Heart left ventricle (tissue), 16 donors: Measurements from ENCODE around the gene MAPK8IP2. TPM values are rescaled to one million over a fixed set of nuclear protein-coding genes. Genes with fewer than 3 reads are reported as not detected.

ENCODE experiments used
- ATAC-seq, 4 donors: fragments of 200-7000 bp; cut with Tn5 transposase; one replicate each; pipeline ENCODE4 v1.9.1; 2020 to 2022; ENCODE audit warnings: moderate library complexity in 4 of 4, mild to moderate bottlenecking in 3 of 4, moderate number of reproducible peaks in 1 of 4
- DNase-seq, 5 donors: peaks; one replicate each; pipeline ENCODE4 v3.0.0-alpha.2; 2020
- H3K27ac ChIP-seq, 12 donors: fragments of 200-600 bp; sonication (generic) in 4 of 12; one replicate each; pipeline versions ENCODE4 v1.5.0 to v1.8.0; 2016 to 2022; ENCODE audit warnings: mild to moderate bottlenecking in 2 of 12
- H3K27me3 ChIP-seq, 9 donors: fragments of 200-600 bp; sonication (generic) in 2 of 9; one replicate each; pipeline versions ENCODE4 v1.5.1 to v1.8.0; 2016 to 2022; ENCODE audit warnings: mild to moderate bottlenecking in 3 of 9
- H3K36me3 ChIP-seq, 9 donors: fragments of 200-600 bp; sonication (generic) in 2 of 9; one replicate each; pipeline versions ENCODE4 v1.5.0 to v1.8.0; 2018 to 2022; ENCODE audit warnings: mild to moderate bottlenecking in 2 of 9
- H3K4me1 ChIP-seq, 12 donors: fragments of 200-600 bp; sonication (generic) in 4 of 12; one replicate each; pipeline versions ENCODE4 v1.5.0 to v1.8.0; 2016 to 2022; ENCODE audit warnings: mild to moderate bottlenecking in 3 of 12
- H3K4me3 ChIP-seq, 12 donors: fragments of 200-600 bp; sonication (generic) in 4 of 12; one replicate each; pipeline versions ENCODE4 v1.5.0 to v1.8.0; 2017 to 2022; ENCODE audit warnings: mild to moderate bottlenecking in 9 of 12, moderate library complexity in 4 of 12
- H3K9me3 ChIP-seq, 12 donors: fragments of 200-600 bp; sonication (generic) in 4 of 12; one replicate each; pipeline versions ENCODE4 v1.5.0 to v1.8.0; 2016 to 2022; ENCODE audit warnings: mild to moderate bottlenecking in 1 of 12
- CTCF ChIP-seq, 12 donors: fragments of 200-600 bp; sonication (generic) in 4 of 12; IDR thresholded peaks; one replicate each; pipeline versions ENCODE4 v1.5.0 to v1.8.0; 2018 to 2022; ENCODE audit warnings: antibody characterized with exemption in 12 of 12, mild to moderate bottlenecking in 5 of 12
- POLR2A ChIP-seq, 2 donors: fragments of 450-650 bp; IDR thresholded peaks; one replicate each; pipeline ENCODE4 v1.6.1; 2017; ENCODE audit warnings: antibody characterized with exemption in 2 of 2, mild to moderate bottlenecking in 2 of 2, moderate library complexity in 2 of 2
- WGBS, 4 donors: extraction: QIAGEN DNeasy Blood & Tissue Kit in 2 of 4; methylation state at CpG; one replicate each; pipeline versions ENCODE4 v1.1.5 to v1.1.7; 2013 to 2018; 5-methylcytosine and 5-hydroxymethylcytosine counted together
- intact Hi-C, 10 donors: fragments of 100-400 bp; cut with DNase I; formaldehyde crosslinking; loops; one replicate each; pipeline versions ENCODE4 v1.11.1 to v1.14.2; 2022
- polyA plus RNA-seq, 2 donors: library from polyadenylated mRNA; stranded (reverse); fragments of 200-250 nt; gene quantifications; one replicate each; pipeline ENCODE4 v1.2.3, GENCODE V29; 2013
- total RNA-seq, 9 donors: library from RNA; depleted of rRNA in 2 of 9; stranded (reverse); fragments of >200 nt in 2 of 9; fragmentation: NEBNext Ultra II Directional in 3 of 9; extraction: Animal tissue kit (Norgen Biotek cat#: 25700) in 3 of 9; gene quantifications; one replicate each; pipeline versions ENCODE4 v1.1.0 to v1.2.4, GENCODE V29; 2016 to 2023
- donor health status: ischemic (EF 13 %, LVEDD 7.1; RV severe dilation, severe dysfunction).
- donor health status: healthy with polysubstance abuse.
- donor health status: DM: no; HTN: yes; CAD: no.
- donor health status: DM: no; HTN: no; CAD: no.
- donor health status: ischemic (EF 25% LVEDD 6.9; RV normal size, moderate dysfunction).
- donor health status: ischemic (EF 25% LVEDD 5.7; RV mildly dilated, moderate dysfunction).
- donor health status: healthy.
- donor health status: DM: yes; HTN: yes; CAD: no.
- donor health status: ischemic (EF 35%, LVEDD 5.7; RV mildly dilated, moderate dysfunction).
- donor health status: nonischemic (EF 11% LVEDD 7.7; RV severe dilation, severe dysfunction).
- donor health status: DM: yes; HTN: yes; CAD: no.
- donor health status: PGD.
- donor health status: ischemic (EF 29% LVEDD 5.4; RV normal size, mild dysfunction).
- donor health status: nonischemic (EF 23%, LVEDD 6.1; RV moderate dilation, normal function).

Gene MAPK8IP2
- total and polyA plus RNA-seq, 11 donors: 0.09 to 0.79 (median 0.25) TPM

DNA sequence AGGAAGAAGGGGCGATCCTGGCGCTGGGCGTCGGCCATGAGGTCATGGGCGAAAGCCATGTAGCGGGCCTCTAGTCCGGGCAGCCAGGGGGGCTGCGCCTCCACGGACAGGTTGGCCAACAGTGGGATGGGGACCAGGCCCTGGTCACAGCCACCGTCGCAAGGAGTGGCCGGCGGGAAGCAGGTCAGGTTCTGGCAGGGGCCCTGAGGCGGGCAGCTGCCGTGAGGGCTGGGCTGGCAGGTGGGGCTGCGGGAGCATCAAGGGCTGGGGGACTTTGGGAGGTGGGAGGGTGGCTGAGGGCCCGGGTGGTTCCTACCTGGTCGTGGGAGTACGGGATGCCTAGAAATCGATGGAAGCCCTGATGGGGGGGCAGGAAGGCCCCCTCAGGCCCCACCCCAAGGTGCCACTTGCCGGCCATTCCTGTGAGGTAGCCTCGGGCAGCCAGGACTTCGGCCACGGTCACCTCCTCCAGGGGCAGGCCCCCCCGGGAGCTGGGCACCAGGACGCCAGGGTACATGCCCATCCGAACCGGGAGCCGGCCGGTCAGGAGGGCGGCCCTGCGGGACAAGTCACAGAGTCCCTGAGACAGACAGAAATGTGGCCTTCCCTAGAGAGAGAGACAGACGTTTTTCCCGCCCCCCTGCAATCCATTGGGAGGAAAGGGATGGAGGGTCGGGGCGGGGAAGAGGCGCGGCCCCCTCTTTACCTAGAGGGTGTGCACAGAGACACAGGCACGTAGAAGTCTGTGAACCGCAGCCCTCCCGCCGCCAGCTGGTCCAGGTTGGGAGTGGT lies 26.5 kb downstream of the MAPK8IP2 start:
- DNase-seq: peak in 1 of 5 donors; percentile 48

DNA sequence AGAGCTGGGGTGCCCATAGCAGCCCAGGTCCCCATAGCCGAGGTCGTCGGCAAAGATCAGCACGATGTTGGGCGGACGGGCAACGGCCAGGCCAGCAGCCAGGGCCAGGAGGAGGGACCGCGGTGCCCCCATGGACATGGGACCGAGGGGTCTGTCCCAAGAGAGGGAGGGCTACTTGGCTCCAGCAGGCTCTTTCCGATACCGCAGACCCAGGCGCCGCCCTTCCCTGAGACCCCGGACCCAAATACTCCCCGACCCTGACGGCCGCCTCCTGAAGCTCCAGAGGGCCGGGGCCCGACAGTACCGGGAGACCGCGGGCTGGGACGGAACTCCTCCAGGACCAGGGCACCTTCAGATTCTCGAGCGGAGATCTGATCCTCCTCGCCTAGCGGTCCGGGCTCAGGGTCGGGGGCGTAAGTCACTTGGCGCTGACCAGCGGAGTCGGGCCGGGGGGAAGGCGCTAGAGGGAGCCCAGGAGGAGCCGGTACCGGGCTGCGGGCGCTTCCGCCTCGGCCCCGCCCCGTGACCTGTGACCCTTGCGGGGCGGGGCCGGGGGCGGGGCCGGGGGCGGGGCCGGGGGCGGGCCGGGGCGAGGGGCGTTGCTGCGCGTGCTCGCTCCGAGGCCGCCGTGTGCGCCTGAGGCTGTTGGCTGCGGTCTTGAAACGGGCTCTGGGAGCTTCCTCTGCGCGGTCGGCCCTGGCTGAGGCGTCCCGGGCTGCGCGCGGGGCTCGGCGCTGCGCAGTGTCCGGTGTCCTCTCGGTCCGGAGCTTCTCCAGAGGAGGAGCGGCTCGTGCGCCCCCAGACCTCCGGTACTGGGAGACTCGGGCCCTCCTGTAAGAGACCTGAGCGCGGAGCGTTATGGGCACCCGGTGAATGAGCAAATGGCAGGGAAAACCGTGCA lies 27.3 kb downstream of the MAPK8IP2 start, which contains the start of gene ARSA:
Gene ARSA (minus strand): TSS at position 511 of the 901 bp plus-strand sequence. CDS start 373 bp downstream, at position 138.
- Histone ChIP-seq H3K36me3 (peaks cover 0 to 15% (median 0%) of the 10 kb centered on the region in 9 donors), H3K27ac (peak within 1 kb of the TSS; percentile 70 to 93 (median 87)), H3K9me3 (no peaks in the 10 kb centered on the region), H3K4me1 (peaks cover 0 to 27% (median 17%) of the 10 kb centered on the region in 12 donors), H3K27me3 (no peaks in the 10 kb centered on the region), H3K4me3 (peak within 1 kb of the TSS; percentile 61 to 92 (median 82))
- 1 to 3% (median 2%) methylated on average over 37 to 88 of the region's 88 CpGs for WGBS, 4 donors
- intact Hi-C loops: loop anchor here in 9 of 10 donors (1.0 to 5.0 kb wide), 7 partner anchors 44 to 84 kb away; partner anchors contain the start of gene SHANK3 (in 4 of the 9)
- DNase-seq (peak; percentile 87 to 94 (median 88)), ATAC-seq (peak; percentile 77 to 93 (median 90))
- TF ChIP-seq CTCF (IDR thresholded peaks at IDR 0.05) (peak in 11 of 12 donors; percentile 16 to 65 (median 49)), POLR2A (IDR thresholded peaks at IDR 0.05) (peak in 1 of 2 donors; percentile 74)

More for the DNA sequence above, 26.5 kb downstream of the MAPK8IP2 start:
- Histone ChIP-seq H3K36me3 (peaks cover 0 to 15% (median 0%) of the 10 kb centered on the region in 9 donors), H3K27me3 (no peaks in the 10 kb centered on the region), H3K4me1 (peaks cover 0 to 36% (median 20%) of the 10 kb centered on the region in 12 donors), H3K4me3 (peak overlapping the region; percentile 61 to 92 (median 82)), H3K9me3 (no peaks in the 10 kb centered on the region), H3K27ac (peak overlapping the region; percentile 70 to 93 (median 87))
- ATAC-seq: peak in 3 of 4 donors; percentile 1 to 3 (median 2)
- intact Hi-C loops: loop anchor here in 9 of 10 donors (1.0 to 5.0 kb wide), 7 partner anchors 45 to 85 kb away; partner anchors contain the start of gene SHANK3 (in 4 of the 9)
- TF ChIP-seq POLR2A (IDR thresholded peaks at IDR 0.05) (no peak), CTCF (IDR thresholded peaks at IDR 0.05) (no peak)
- 57 to 82% (median 72%) methylated on average over 30 to 42 of the region's 42 CpGs for WGBS, 4 donors

DNA sequence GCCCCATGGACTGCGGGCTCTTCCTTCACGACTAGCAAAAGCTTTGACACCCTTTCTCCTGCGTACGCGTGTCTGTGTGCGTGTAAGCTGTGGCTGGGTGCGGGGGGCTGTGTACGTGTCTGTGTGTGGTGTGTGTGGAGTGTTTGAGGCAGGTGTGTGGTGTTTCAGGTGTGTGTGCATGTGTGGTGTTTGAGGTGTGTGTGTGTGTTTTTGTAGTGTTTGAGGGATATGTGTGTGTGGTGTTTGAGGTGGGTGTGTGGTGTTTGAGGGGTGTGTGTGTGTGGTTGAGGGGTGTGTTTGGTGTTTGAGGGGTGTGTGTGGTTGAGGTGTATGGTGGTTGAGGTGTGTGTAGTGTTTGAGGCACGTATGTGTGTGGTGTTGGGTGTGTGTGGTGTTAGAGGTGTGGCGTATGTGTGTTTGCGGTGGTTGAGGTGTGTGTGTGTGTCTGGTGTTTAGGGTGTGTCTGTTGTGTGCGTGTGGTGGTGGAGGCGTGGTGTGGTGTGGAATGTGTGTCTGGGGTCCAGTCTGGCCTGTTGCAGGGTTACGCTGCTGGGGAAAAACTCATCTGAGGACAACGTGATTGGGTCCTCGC lies 28.0 kb downstream of the MAPK8IP2 start:
- TF ChIP-seq POLR2A (IDR thresholded peaks at IDR 0.05) (no peak), CTCF (IDR thresholded peaks at IDR 0.05) (no peak)
- DNase-seq: no peak
- Histone ChIP-seq H3K4me1 (peaks cover 0 to 26% (median 17%) of the 10 kb centered on the region in 12 donors), H3K9me3 (no peaks in the 10 kb centered on the region), H3K36me3 (peaks cover 0 to 15% (median 0%) of the 10 kb centered on the region in 9 donors), H3K27me3 (no peaks in the 10 kb centered on the region), H3K4me3 (peak overlapping the region; percentile 61 to 92 (median 82)), H3K27ac (peak overlapping the region in 11 of 12 donors; percentile 72 to 93 (median 85))
- ATAC-seq: peak in 1 of 4 donors; percentile 1
- intact Hi-C loops: loop anchor here in 9 of 10 donors (5.0 kb wide), 5 partner anchors 44 to 84 kb away; partner anchors contain the start of gene SHANK3 (in 4 of the 9)
- WGBS, 4 donors: 27 to 33% (median 30%) methylated on average over 16 of the region's 16 CpGs
